Ovary (tissue), 3 donors: ENCODE measurements around the gene ZNF391.

Experiments
- CTCF ChIP-seq, 3 donors: fragments of 450-650 bp in 2 of 3; fragments of 200-600 bp in 1 of 3; IDR thresholded peaks; one replicate each; pipeline versions ENCODE4 v1.5.1 to v1.8.0; 2016 to 2022; ENCODE audit warnings: antibody characterized with exemption in 3 of 3, mild to moderate bottlenecking in 1 of 3
- EP300 ChIP-seq: sonication (generic); formaldehyde crosslinking; IDR thresholded peaks from one replicate; pipeline ENCODE4 v1.6.1; 2017; ENCODE audit warnings: antibody characterized with exemption
- donor health status: DM: no; HTN: no; CAD: no.

DNA sequence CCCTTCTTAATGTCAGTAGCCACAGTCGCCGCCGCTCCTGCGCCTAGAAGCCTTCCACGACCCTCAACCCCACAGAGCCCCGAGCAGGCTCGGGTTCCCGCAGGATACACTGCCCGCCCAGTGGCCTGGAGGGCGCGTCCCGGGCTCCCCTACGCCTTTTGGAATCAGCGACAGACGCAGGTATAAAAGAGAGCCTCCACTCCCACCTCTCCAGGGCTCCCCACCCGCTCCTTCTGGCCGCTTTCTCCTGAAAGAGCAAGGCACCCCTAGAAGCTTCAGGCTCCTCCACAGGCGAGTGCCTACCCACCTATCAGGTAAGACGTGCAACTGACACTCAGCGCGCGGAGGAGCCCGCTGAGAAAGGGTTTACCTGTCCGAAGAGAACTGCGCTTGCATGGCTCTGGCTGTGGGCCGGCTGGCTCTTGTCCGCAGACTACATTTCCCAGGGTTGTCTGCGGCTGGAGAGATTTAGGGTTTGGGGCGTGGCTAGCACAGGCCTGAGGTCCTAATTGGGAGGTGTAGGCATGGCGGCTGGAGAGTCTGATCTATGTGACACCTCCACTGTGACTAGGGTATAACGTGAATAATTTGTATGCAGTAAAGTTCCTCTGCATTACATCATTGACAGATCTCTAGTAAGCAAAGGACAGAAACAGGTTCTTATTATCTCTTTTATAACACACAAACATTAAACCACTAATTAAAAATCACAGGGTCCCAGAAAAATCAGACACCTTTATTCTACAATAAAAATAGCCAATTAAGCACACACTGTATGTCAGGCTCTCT lies 13.5 kb upstream of the ZNF391 start:
- TF ChIP-seq CTCF (IDR thresholded peaks at IDR 0.05) (no peak), EP300 (no peak)
